ENCODE results near the gene OR8B3. TPM values are rescaled to one million over a fixed set of nuclear protein-coding genes. Genes with fewer than 3 reads are reported as not detected.

Gene OR8B3
- total and polyA plus RNA-seq, 8 donors, result not detected

DNA sequence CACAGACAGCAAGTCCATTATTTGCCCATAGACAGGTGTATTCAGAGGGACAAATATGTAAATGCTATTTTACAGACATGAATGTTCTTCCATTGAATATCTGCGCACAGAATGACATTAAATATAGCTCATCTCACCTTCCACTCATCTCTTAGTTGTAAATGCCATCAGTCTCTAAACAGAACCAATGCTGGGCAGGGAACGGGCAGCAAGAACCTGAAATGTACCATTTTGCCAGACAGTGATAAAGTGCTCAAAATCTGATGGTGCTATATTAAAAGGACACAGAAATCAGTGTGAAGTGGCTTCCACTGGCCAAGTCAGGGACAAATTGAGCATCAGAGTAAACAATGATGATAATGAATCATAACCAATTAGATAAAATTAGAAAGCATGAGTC lies 35.9 kb upstream of the OR8B3 start:
- TF ChIP-seq POLR2AphosphoS5 (IDR thresholded peaks at IDR 0.05), result no peak
- TF ChIP-seq POLR2A (IDR thresholded peaks at IDR 0.05), result no peak
- TF ChIP-seq CTCF (IDR thresholded peaks at IDR 0.05), result no peak
- no peak for TF ChIP-seq EP300 (IDR thresholded peaks at IDR 0.05)
- H3K9me3 ChIP-seq, result peaks cover 0 to 10% (median 5%) of the 10 kb centered on the region in 4 donors
- H3K4me3 ChIP-seq, result no peak overlapping the region
- intact Hi-C loops (cut with DNase I; ENCODE audit: low total_unique reads), result no loop called here
- no peak overlapping the region for H3K27ac ChIP-seq
- no peaks in the 10 kb centered on the region for H3K36me3 ChIP-seq
- H3K4me1 ChIP-seq, result no peaks in the 10 kb centered on the region
- 75 to 87% (median 80%) methylated on average over 2 of the region's 2 CpGs for whole genome bisulfite sequencing, 5 donors
- DNase-seq, result no peak
- no peaks in the 10 kb centered on the region for H3K27me3 ChIP-seq

- intact Hi-C loops (cut with DNase I; ENCODE audit: low total_unique reads), result no loop called here
- DNase-seq, result no peak
- Histone ChIP-seq H3K36me3 (no peaks in the 10 kb centered on the region), H3K27me3 (no peaks in the 10 kb centered on the region), H3K4me1 (no peaks in the 10 kb centered on the region), H3K4me3 (no peak overlapping the region), H3K27ac (no peak overlapping the region), H3K9me3 (peaks cover 0 to 7% (median 2%) of the 10 kb centered on the region in 4 donors)
- TF ChIP-seq POLR2A (IDR thresholded peaks at IDR 0.05) (no peak), POLR2AphosphoS5 (IDR thresholded peaks at IDR 0.05) (no peak), CTCF (IDR thresholded peaks at IDR 0.05) (no peak), EP300 (IDR thresholded peaks at IDR 0.05) (no peak)
- 57 to 71% (median 64%) methylated on average over 2 of the region's 2 CpGs for WGBS, 5 donors
These were observed 30.8 kb upstream of the OR8B3 start for GRCh38 chr11:124429599-124429998.

- no peak for TF ChIP-seq EP300 (IDR thresholded peaks at IDR 0.05)
- TF ChIP-seq POLR2AphosphoS5 (IDR thresholded peaks at IDR 0.05), result no peak
- no peak for TF ChIP-seq POLR2A (IDR thresholded peaks at IDR 0.05)
- no peak for TF ChIP-seq CTCF (IDR thresholded peaks at IDR 0.05)
- Histone ChIP-seq H3K4me3 (no peak within 1 kb of the TSS), H3K9me3 (peaks cover 0 to 4% (median 0%) of the 10 kb centered on the region in 4 donors), H3K27me3 (peaks cover 0 to 9% (median 0%) of the 10 kb centered on the region in 3 donors), H3K36me3 (no peaks in the 10 kb centered on the region), H3K27ac (no peak within 1 kb of the TSS), H3K4me1 (no peaks in the 10 kb centered on the region)
- intact Hi-C loops (cut with DNase I; ENCODE audit: low total_unique reads), result no loop called here
- WGBS, 5 donors, result 57 to 93% (median 87%) methylated on average over 2 of the region's 2 CpGs
- DNase-seq, result no peak
These were observed 25.6 kb upstream of the OR8B3 start, which contains the start of gene OR8B4 for GRCh38 chr11:124424384-124424921. Gene OR8B4 (minus strand): TSS chr11:124424871. CDS start chr11:124424871, 0 bp downstream.

GRCh38 chr11:124421043-124421442 lies 22.2 kb upstream of the OR8B3 start:
- no peak for TF ChIP-seq CTCF (IDR thresholded peaks at IDR 0.05)
- WGBS, 5 donors, result 73 to 78% (median 75%) methylated on average over 4 of the region's 4 CpGs
- DNase-seq, result no peak

More at GRCh38 chr11:124421043-124421442, 22.2 kb upstream of the OR8B3 start:
- Histone ChIP-seq H3K36me3 (no peaks in the 10 kb centered on the region), H3K9me3 (no peaks in the 10 kb centered on the region), H3K4me3 (no peak overlapping the region), H3K27me3 (peaks cover 0 to 12% (median 0%) of the 10 kb centered on the region in 3 donors), H3K4me1 (no peaks in the 10 kb centered on the region), H3K27ac (no peak overlapping the region)
- intact Hi-C loops (cut with DNase I; ENCODE audit: low total_unique reads), result no loop called here

All from stomach (tissue), 9 donors.